ENCODE data around the gene KPTN. TPM values are rescaled to one million over a fixed set of nuclear protein-coding genes. Genes with fewer than 3 reads are reported as not detected.

The KPTN gene
- total and polyA plus RNA-seq, 4 donors = 2.3 to 6.0 (median 4.0) TPM

DNA sequence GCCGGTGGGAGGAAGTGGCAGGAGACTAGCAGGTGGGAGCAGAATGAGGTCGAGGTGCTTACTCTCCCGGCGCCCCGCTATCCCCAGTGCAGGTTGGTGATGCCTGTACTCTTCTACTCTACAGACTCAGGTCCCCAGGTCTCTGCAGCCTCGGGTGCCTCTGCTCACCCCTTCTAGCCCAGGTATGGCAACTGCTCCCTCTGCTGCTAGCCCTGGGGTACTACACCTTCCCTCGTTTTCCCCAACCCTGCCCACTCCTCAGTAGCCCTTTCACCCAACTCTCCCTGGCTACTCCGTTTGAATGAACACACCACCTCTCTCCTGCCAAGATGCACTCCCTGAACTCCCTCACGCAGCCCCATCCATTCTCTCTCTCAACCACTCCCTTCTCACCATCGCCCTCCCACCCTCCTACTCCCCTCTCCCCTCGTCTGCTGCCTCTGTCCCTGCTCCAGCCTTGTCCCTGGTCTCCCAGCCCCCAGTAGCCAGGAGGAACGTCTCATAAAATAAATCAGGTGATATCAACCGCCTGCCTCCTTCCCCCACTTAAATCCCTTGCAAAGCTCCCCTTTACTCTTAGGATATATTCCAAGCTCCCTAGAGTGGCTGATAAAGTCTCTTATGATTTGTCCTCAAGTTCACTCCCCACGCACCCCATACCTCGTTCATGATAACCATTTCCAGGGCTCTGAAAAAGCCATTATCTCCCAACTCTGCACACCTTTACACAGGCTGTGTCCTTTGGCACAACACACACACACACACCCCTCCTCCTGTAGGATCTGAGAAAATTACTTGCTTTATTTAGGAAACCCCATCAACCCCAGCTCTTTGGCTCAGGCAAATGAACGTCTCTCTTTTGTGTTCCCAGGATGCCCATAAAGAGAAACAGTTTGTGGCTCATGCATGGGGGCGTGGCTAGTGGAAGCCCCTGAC lies 56.5 kb downstream of the KPTN start:
- Histone ChIP-seq H3K9ac (ENCODE audit: low read depth in 1 of 2, low read length in 2 of 2) (no peak overlapping the region), H3K4me3 (ENCODE audit: low read depth in 1 of 3, low read length in 3 of 3) (no peak overlapping the region), H3K4me1 (ENCODE audit: control insufficient read depth in 4 of 4, insufficient read depth in 4 of 4, low read length in 3 of 4) (peaks cover 2 to 10% (median 5%) of the 10 kb centered on the region in 4 donors), H3K27ac (ENCODE audit: low read depth in 1 of 2, low read length in 2 of 2) (no peak overlapping the region), H3K36me3 (ENCODE audit: control insufficient read depth in 4 of 4, insufficient read depth in 3 of 4, low read depth in 1 of 4, low read length in 3 of 4) (no peaks in the 10 kb centered on the region), H3K27me3 (ENCODE audit: control insufficient read depth in 4 of 4, insufficient read depth in 4 of 4, low read length in 3 of 4) (peaks cover 0 to 12% (median 7%) of the 10 kb centered on the region in 4 donors), H3K9me3 (ENCODE audit: control insufficient read depth in 4 of 4, low read length in 3 of 4) (no peaks in the 10 kb centered on the region)
- DNase-seq (ENCODE audit: low spot score) = peak; percentile 75
- 9% methylated on average over 17 of the region's 17 CpGs for WGBS
- TF ChIP-seq RAD21 (IDR thresholded peaks at IDR 0.05) (peak; percentile 71 to 83), HNF4A (conservative IDR thresholded peaks at IDR 0.05) (no peak)
- TF ChIP-seq, protein P1, sequence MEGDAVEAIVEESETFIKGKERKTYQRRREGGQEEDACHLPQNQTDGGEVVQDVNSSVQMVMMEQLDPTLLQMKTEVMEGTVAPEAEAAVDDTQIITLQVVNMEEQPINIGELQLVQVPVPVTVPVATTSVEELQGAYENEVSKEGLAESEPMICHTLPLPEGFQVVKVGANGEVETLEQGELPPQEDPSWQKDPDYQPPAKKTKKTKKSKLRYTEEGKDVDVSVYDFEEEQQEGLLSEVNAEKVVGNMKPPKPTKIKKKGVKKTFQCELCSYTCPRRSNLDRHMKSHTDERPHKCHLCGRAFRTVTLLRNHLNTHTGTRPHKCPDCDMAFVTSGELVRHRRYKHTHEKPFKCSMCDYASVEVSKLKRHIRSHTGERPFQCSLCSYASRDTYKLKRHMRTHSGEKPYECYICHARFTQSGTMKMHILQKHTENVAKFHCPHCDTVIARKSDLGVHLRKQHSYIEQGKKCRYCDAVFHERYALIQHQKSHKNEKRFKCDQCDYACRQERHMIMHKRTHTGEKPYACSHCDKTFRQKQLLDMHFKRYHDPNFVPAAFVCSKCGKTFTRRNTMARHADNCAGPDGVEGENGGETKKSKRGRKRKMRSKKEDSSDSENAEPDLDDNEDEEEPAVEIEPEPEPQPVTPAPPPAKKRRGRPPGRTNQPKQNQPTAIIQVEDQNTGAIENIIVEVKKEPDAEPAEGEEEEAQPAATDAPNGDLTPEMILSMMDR (IDR thresholded peaks at IDR 0.05; ENCODE audit: low read depth, low read length, missing input control) = peak; percentile 90

Other genes starting within 250 kb of the KPTN start
- 1 to 10 TPM; 2.8 to 8.1 TPM for gene CCDC9, start 227.7 kb downstream of the KPTN start, total RNA-seq
- gene CCDC9, start 227.7 kb downstream of the KPTN start, polyA plus RNA-seq = 1 to 10 TPM; 1.4 to 8.0 TPM
- 1 to 10 TPM; 1.5 to 2.0 TPM for gene INAFM1, start 209.3 kb downstream of the KPTN start, total RNA-seq
- 1 to 10 TPM; 1.8 to 2.5 TPM for gene INAFM1, start 209.3 kb downstream of the KPTN start, polyA plus RNA-seq
- gene C5AR1, start 174.4 kb downstream of the KPTN start, total RNA-seq = 1 to 10 TPM; 1.8 to 5.3 TPM
- 1 to 10 TPM; 2.5 to 3.9 TPM for gene C5AR1, start 174.4 kb downstream of the KPTN start, polyA plus RNA-seq
- 1 to 10 TPM; 1.8 to 2.8 TPM for gene C5AR2, start 152.0 kb downstream of the KPTN start, total RNA-seq
- gene C5AR2, start 152.0 kb downstream of the KPTN start, polyA plus RNA-seq = 1 to 10 TPM in 1 of 2 donors, under 1 TPM in 1; 0.61 to 1.8 TPM
- gene DHX34, start 134.9 kb downstream of the KPTN start, total RNA-seq = 10 to 100 TPM in 1 of 2 donors, 1 to 10 TPM in 1; 6.2 to 11.6 TPM
- gene DHX34, start 134.9 kb downstream of the KPTN start, polyA plus RNA-seq = 1 to 10 TPM; 3.1 to 6.1 TPM
- gene MEIS3, start 64.7 kb downstream of the KPTN start, total RNA-seq = 1 to 10 TPM in 1 of 2 donors, under 1 TPM in 1; 0.79 to 1.3 TPM
- gene MEIS3, start 64.7 kb downstream of the KPTN start, polyA plus RNA-seq = under 1 TPM; 0.50 to 0.99 TPM
- gene SLC8A2, start 12.3 kb downstream of the KPTN start, total RNA-seq = under 1 TPM in 1 of 2 donors, not detected in 1; 0.25 TPM
- gene SLC8A2, start 12.3 kb downstream of the KPTN start, polyA plus RNA-seq = under 1 TPM in 1 of 2 donors, not detected in 1; 0.01 TPM
- 100 to 1,000 TPM in 1 of 2 donors, 10 to 100 TPM in 1; 73.4 to 116 TPM for gene NAPA, start 30.8 kb upstream of the KPTN start, total RNA-seq
- gene NAPA, start 30.8 kb upstream of the KPTN start, polyA plus RNA-seq = 100 to 1,000 TPM; 125 to 132 TPM
- under 1 TPM; 0.05 to 0.08 TPM for gene ZNF541, start 88.9 kb upstream of the KPTN start, total RNA-seq
- gene ZNF541, start 88.9 kb upstream of the KPTN start, polyA plus RNA-seq = under 1 TPM in 1 of 2 donors, not detected in 1; 0.09 TPM
- 1 to 10 TPM; 3.0 to 8.9 TPM for gene BICRA, start 124.9 kb upstream of the KPTN start, total RNA-seq
- gene BICRA, start 124.9 kb upstream of the KPTN start, polyA plus RNA-seq = 1 to 10 TPM in 1 of 2 donors, under 1 TPM in 1; 0.63 to 2.9 TPM
- 1 to 10 TPM; 3.2 to 6.2 TPM for gene EHD2, start 229.2 kb upstream of the KPTN start, total RNA-seq
- 1 to 10 TPM; 5.5 to 7.9 TPM for gene EHD2, start 229.2 kb upstream of the KPTN start, polyA plus RNA-seq

Data from liver (tissue), 9 donors.